Measurements from ENCODE around the gene KCND3.

The KCND3 gene

GRCh38 chr1:111837393-111837792 is 152.1 kb downstream of the KCND3 start:
- DNase-seq = no peak

DNA sequence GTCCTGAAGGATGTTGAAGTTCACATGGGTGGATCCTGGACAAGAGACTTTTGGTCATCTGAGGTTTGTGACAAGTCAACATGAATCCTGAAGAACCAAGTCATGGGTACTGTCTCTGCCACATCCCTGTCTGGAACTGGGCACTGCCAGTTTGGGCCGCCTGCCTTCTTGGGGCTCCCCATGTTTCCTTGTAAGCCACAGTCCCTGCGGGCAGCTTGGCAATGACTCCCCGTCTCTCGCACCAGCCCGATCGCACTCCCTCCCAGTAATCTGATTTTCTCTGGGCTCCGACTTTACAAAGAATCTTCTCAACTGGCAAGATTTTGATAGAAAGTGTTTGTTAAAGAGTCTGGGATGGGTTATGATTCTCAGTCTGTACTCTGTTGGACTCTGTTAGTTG is 153.4 kb downstream of the KCND3 start:
- DNase-seq = no peak

- DNase-seq = no peak
Observed at GRCh38 chr1:111835514-111835913, 154.0 kb downstream of the KCND3 start.

DNA sequence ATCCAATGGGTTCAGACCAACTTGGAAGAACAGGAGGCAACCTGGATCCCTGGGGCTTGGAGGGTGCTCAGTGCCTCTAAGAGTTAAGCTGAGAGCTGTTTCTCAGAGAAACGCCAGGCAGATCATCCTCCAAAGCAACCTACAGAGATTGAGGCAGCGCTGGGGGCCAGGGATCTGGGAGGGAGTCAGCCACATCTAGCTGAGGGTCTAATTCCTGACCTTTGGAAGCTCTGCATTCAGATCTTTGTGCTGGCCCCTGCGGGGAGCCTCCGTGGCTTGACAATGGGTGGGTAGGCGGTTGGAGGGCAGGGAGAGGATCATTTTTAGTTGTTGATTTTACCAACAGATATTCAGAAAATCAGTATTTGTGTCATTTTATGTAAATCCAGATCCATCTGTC is 154.5 kb downstream of the KCND3 start:
- DNase-seq = no peak

- DNase-seq = no peak
Observed at GRCh38 chr1:111833334-111833733, 156.1 kb downstream of the KCND3 start.

GRCh38 chr1:111832521-111833155 is 156.8 kb downstream of the KCND3 start:
- no peak for DNase-seq

GRCh38 chr1:111831153-111831552 is 158.3 kb downstream of the KCND3 start:
- DNase-seq = no peak

- DNase-seq = no peak
Observed at GRCh38 chr1:111827946-111828345, 161.5 kb downstream of the KCND3 start.

GRCh38 chr1:111826278-111826677 is 163.2 kb downstream of the KCND3 start:
- no peak for DNase-seq

DNA sequence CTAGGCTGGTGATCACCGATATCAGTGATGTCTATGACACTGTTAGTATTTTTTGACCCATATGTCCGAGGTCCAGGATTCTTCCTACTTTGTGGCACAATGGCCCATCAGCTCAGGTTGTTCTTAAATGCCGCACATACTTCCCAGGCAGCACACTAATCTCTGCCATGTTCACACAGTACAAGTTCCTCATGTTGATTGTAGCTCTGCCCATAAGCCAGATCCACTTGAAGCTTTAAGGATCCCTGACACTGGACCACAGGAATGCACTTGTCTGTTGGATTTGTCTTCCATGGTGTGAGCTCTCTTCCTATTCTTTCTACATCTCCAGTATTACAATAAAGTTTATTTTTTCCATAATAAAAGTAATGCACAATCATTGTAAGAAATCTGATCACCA is 164.3 kb downstream of the KCND3 start:
- DNase-seq = no peak

- DNase-seq = no peak
Observed at GRCh38 chr1:111822138-111822537, 167.3 kb downstream of the KCND3 start.

DNA sequence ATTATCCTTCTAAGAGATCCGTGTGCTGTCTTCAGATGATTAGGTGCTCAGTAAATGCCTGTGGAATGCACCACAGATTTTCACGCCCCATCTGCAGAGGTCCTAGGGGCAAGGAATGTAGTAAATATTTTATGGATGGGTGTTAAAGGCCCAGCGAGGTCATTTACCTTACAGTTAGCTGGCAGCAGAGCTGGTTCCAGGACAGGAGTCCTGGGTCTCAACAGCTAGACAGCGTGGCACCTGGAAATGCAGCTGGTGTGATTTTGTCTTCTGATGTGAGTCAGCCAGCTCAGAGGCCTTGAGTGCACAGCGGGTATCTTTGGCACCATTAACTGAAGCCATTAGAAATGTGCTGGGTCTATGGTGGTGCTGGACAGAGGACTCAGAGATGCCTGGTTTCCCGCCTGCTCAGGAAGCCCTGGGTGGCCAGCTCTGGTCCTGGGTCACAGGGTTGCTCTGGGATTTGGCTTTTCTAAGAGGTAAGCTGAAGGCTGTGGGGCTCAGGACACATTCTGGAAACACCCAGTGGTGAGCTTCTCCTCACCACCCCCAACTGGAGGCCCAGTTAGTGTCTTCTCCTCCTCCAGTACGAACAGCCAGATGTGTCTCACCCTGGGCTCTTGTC is 168.2 kb downstream of the KCND3 start:
- no peak for DNase-seq

DNA sequence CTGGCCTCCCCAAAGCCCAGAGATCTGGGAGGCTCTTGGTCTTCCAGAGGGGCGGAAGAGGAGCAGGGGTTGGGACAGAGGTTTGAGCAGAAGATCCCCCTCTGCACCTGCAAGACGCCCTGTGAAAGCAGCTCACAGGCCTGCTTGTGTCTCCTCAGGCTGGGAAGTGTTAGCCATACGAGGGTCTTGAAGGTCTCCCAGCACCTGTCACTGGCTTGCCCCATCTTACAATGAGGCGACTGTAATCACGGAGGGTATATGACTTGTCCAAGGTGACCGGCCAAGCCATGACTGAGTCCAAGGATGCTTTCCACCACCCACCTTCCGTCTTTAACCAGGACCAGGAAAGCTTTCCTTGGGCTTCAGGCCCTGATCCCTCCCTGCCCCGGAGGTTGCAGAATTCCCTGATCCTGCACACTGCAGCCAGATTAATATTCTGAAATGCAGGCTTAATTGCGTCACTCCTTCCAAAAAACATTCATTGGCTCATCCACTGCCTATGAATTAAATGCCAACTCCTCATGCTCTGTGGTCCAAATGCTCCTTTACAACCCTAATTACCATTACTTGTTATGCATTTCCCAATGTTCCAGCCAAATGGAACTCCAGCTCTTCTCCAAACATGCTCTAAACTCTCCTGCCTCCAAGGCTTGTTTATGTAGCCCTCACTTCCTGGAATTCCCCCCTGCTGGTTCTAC is 169.8 kb downstream of the KCND3 start:
- DNase-seq = no peak

GRCh38 chr1:111818546-111818945 is 170.9 kb downstream of the KCND3 start:
- DNase-seq = no peak

GRCh38 chr1:111818081-111818480 is 171.4 kb downstream of the KCND3 start:
- no peak for DNase-seq

- DNase-seq = no peak
Observed at GRCh38 chr1:111814642-111815041, 174.8 kb downstream of the KCND3 start.

DNA sequence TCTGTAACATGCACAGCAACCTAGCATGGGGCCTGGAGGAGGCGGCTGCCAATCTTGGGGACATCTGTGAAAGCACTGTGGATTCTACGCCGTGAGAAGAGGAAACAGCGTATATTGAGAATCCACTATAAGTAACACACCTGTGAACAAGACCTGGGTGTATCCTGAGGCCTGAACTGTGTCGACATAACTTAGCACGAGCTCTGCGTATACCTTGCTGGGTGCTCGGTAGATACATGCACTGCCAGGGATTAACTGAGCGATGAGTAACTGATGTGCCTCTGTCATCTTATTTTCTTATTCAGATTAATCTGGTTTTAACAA is 175.2 kb downstream of the KCND3 start:
- DNase-seq = no peak

DNA sequence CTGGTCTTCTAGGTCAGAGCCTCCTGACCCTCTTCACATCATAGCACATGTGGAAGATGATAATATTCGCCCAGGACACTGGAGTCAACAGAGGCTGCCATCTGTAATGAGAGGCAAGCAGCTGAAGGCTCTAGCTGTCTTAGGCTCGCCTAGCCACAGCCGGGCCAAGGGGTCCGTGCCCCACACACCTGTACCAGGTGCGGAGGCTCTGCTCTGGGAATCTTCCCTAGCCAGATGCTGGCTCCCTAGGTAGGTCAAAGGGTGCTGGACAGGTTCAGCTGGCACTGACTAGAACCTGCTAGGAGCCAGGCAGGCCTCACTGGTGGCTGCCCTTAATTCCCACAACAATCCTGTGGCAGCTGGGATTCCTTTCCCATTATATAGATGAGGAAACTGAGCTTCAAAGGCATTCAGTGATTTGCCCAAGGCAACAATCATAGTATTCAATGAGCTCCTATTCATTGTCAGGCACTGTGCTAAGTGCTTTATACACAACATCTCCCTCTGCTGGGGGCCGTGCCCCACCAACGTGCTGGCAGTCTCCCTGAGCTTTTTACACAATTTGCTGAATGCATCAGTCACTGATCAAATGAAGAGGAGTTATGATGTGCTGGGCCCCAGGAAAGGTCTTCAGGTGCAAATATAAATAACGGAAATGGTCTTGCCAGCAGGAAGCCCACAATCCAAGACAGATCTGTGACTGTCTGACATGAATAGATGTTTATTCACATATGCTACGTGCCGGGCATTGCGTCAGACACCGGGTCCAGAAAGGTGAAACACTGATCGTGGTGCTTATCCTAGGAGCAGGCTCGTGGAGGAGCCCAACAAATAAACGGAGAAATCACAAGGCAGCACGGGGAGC is 175.8 kb downstream of the KCND3 start:
- DNase-seq = no peak

DNA sequence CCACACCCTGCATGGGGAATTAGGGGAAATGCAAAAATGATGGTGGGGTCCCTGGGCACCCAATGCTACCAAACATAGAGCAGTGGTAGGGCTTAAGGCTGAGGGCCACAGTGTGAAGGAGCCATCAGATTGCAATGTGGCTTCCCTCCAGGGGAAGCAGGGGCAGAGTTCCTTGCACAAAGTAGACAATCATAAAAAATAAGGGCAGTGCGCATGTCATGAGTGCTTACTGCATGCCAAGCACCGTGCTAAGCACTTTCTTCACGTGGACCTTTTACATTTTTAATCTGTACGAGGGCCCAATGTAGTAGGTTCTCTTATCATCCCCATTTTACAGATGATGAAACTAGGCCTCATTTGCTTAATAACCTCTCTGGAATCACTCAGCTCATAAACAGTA is 177.2 kb downstream of the KCND3 start:
- DNase-seq = no peak

DNA sequence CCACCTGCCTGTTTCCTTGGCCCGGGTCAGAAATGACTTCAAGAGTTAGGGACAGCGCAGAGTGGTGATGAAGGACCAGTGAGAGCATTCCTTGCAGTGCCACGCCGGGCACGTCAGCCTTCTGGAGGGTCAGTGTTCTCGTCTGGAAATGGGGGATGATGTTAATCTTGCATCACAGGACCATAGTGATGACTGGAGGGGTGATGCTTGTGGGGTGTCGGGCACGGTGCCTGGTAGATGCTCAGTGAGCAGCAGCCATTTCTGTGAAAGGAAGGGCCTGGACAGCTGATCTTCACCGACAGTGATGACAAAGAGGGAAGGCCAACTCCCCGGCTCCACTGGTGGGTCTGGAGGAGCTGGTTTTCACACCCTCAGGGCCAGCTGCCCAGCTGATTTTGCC is 177.6 kb downstream of the KCND3 start:
- no peak for DNase-seq

DNA sequence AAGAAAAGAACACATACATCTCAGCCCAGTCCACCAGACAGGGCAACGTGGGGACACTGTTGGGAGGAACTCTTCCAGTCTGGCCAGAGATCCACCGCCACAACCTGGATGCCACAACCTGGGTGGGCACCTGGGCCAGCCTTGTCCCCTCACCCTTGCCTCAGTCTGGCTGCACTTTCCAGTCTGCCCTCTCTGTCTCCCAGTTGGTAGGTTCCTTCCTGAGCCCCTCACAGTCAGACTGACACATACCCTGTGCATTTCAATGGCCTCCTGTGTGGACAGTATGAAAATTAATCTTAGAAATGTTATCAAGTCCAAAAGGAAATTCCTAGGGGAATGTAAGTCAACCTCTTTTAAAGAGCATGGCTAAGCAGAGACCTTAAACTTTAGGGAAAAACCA is 184.2 kb downstream of the KCND3 start:
- DNase-seq = no peak

DNA sequence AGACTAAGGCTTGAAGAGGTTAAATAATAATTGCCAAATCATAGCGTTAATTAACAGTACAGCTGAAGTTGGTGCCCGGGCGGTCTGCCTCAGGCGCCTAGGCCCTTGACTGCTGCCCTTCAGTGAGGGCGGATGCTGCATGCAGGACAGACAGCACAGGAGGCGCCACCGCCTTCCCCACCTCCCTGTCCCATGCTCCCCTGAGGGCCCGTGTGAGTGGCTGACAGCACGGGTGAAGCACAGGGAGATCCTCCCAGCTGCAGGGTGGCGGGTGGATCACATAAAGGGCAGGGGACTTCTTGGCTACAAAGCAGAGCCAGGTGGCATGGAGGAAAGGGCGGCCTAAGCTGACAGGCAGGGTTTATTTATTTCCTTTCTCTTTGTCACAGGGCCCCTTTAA is 184.7 kb downstream of the KCND3 start:
- DNase-seq = no peak

GRCh38 chr1:111803951-111804350 is 185.5 kb downstream of the KCND3 start:
- no peak for DNase-seq

- DNase-seq = no peak
Observed at GRCh38 chr1:111802984-111803383, 186.5 kb downstream of the KCND3 start.
